ENCODE data around the gene RPS15. TPM values are rescaled to one million over a fixed set of nuclear protein-coding genes. Genes with fewer than 3 reads are reported as not detected.

The RPS15 gene
- total and polyA plus RNA-seq, 2 donors: 789 to 3,095 TPM

- Histone ChIP-seq H3K4me3 (ENCODE audit: low read length in 2 of 2) (peak within 1 kb of the TSS; percentile 72 to 84), H3K9me3 (ENCODE audit: control insufficient read depth in 2 of 2, insufficient read depth in 1 of 2, low read length in 1 of 2) (no peaks in the 10 kb centered on the region), H3K27me3 (ENCODE audit: control insufficient read depth in 2 of 2, insufficient read depth in 1 of 2, low read length in 1 of 2) (no peaks in the 10 kb centered on the region), H3K36me3 (ENCODE audit: control insufficient read depth in 2 of 2, insufficient read depth in 2 of 2, low read length in 1 of 2) (peaks cover 16 to 24% of the 10 kb centered on the region in 2 donors), H3K27ac (ENCODE audit: low read depth in 1 of 2, low read length in 1 of 2) (peak within 1 kb of the TSS; percentile 52 to 61), H3K4me1 (ENCODE audit: control insufficient read depth in 2 of 2, insufficient read depth in 2 of 2, low read length in 2 of 2) (peaks cover 8 to 16% of the 10 kb centered on the region in 2 donors)
- under 1% methylated on average over 71 of the region's 71 CpGs for WGBS
- DNase-seq (ENCODE audit: low read depth in 6 of 9, low spot score in 9 of 9): peak; percentile 78 to 95 (median 86)
Measured at GRCh38 chr19:1478934-1479707, 40.9 kb downstream of the RPS15 start, which contains the start of gene C19orf25. TSS of gene C19orf25 (minus strand) at chr19:1479215. CDS start at chr19:1478903, 312 bp downstream.

- no peak overlapping the region for H3K27ac ChIP-seq (ENCODE audit: low read depth in 1 of 2, low read length in 1 of 2)
- H3K4me1 ChIP-seq (ENCODE audit: control insufficient read depth in 2 of 2, insufficient read depth in 2 of 2, low read length in 2 of 2): peaks cover 8 to 16% of the 10 kb centered on the region in 2 donors
- no peak overlapping the region for H3K4me3 ChIP-seq (ENCODE audit: low read length in 2 of 2)
- WGBS: 88% methylated on average over 26 of the region's 26 CpGs
- H3K36me3 ChIP-seq (ENCODE audit: control insufficient read depth in 2 of 2, insufficient read depth in 2 of 2, low read length in 1 of 2): peaks cover 3 to 8% of the 10 kb centered on the region in 2 donors
- no peaks in the 10 kb centered on the region for H3K27me3 ChIP-seq (ENCODE audit: control insufficient read depth in 2 of 2, insufficient read depth in 1 of 2, low read length in 1 of 2)
- DNase-seq (ENCODE audit: low read depth in 6 of 9, low spot score in 9 of 9): no peak
- H3K9me3 ChIP-seq (ENCODE audit: control insufficient read depth in 2 of 2, insufficient read depth in 1 of 2, low read length in 1 of 2): no peaks in the 10 kb centered on the region
Measured at GRCh38 chr19:1481224-1481892, 43.2 kb downstream of the RPS15 start.

GRCh38 chr19:1481893-1482360 is 43.7 kb downstream of the RPS15 start:
- WGBS: 96% methylated on average over 36 of the region's 36 CpGs
- Histone ChIP-seq H3K4me3 (ENCODE audit: low read length in 2 of 2) (no peak overlapping the region), H3K4me1 (ENCODE audit: control insufficient read depth in 2 of 2, insufficient read depth in 2 of 2, low read length in 2 of 2) (peaks cover 8 to 16% of the 10 kb centered on the region in 2 donors), H3K27ac (ENCODE audit: low read depth in 1 of 2, low read length in 1 of 2) (no peak overlapping the region), H3K9me3 (ENCODE audit: control insufficient read depth in 2 of 2, insufficient read depth in 1 of 2, low read length in 1 of 2) (no peaks in the 10 kb centered on the region), H3K36me3 (ENCODE audit: control insufficient read depth in 2 of 2, insufficient read depth in 2 of 2, low read length in 1 of 2) (peaks cover 3 to 6% of the 10 kb centered on the region in 2 donors), H3K27me3 (ENCODE audit: control insufficient read depth in 2 of 2, insufficient read depth in 1 of 2, low read length in 1 of 2) (no peaks in the 10 kb centered on the region)
- DNase-seq (ENCODE audit: low read depth in 6 of 9, low spot score in 9 of 9): no peak

GRCh38 chr19:1482361-1483130 is 44.4 kb downstream of the RPS15 start:
- no peak overlapping the region for H3K27ac ChIP-seq (ENCODE audit: low read depth in 1 of 2, low read length in 1 of 2)
- H3K4me1 ChIP-seq (ENCODE audit: control insufficient read depth in 2 of 2, insufficient read depth in 2 of 2, low read length in 2 of 2): peaks cover 8 to 16% of the 10 kb centered on the region in 2 donors
- DNase-seq (ENCODE audit: low read depth in 6 of 9, low spot score in 9 of 9): no peak
- H3K9me3 ChIP-seq (ENCODE audit: control insufficient read depth in 2 of 2, insufficient read depth in 1 of 2, low read length in 1 of 2): no peaks in the 10 kb centered on the region
- peaks cover 0 to under 1% of the 10 kb centered on the region in 2 donors for H3K36me3 ChIP-seq (ENCODE audit: control insufficient read depth in 2 of 2, insufficient read depth in 2 of 2, low read length in 1 of 2)
- no peak overlapping the region for H3K4me3 ChIP-seq (ENCODE audit: low read length in 2 of 2)
- no peaks in the 10 kb centered on the region for H3K27me3 ChIP-seq (ENCODE audit: control insufficient read depth in 2 of 2, insufficient read depth in 1 of 2, low read length in 1 of 2)
- WGBS: 93% methylated on average over 37 of the region's 37 CpGs

DNA sequence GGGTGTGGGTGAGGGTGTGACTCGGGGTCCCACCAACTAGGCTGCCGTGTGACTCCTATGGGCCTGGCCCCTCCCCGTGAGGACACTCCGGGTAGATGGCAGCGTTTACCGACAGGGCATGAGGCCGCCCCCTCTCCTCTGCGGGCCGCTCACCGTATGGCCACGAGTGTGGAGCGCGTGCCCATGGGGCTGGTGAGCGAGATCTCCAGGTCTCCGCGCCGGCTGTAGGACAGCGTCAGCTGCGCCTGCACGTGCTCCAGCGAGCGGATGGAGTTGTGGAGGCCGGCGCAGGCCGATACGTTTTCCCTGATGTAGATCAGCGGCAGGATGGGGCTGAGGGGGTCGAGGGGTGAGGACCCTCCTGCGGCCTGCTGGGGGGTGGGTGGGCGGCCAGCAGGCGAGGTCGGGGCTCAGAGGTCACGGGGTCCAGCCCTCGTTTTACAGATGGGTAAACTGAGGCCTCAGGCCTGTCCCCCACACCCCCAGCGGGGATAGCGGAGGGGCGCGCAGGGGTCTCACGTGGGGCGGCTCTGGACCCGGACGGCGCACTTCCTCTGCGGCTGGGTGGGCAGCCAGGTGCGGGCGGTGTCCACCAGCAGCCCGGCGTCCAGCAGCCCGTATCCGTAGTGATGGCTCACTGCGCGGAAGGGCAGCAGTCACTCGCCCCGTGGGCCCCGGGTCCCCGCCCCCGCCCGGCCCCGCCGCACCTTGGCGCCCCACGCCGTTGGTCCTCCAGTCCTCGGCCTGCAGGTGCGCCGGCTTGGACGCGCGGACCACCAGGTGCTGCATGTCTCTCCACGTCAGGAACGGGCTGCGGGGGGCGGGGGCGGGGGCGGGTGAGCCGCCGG is 45.2 kb downstream of the RPS15 start:
- Histone ChIP-seq H3K36me3 (ENCODE audit: control insufficient read depth in 2 of 2, insufficient read depth in 2 of 2, low read length in 1 of 2) (no peaks in the 10 kb centered on the region), H3K27ac (ENCODE audit: low read depth in 1 of 2, low read length in 1 of 2) (no peak overlapping the region), H3K9me3 (ENCODE audit: control insufficient read depth in 2 of 2, insufficient read depth in 1 of 2, low read length in 1 of 2) (no peaks in the 10 kb centered on the region), H3K4me3 (ENCODE audit: low read length in 2 of 2) (no peak overlapping the region), H3K4me1 (ENCODE audit: control insufficient read depth in 2 of 2, insufficient read depth in 2 of 2, low read length in 2 of 2) (peaks cover 3 to 15% of the 10 kb centered on the region in 2 donors), H3K27me3 (ENCODE audit: control insufficient read depth in 2 of 2, insufficient read depth in 1 of 2, low read length in 1 of 2) (no peaks in the 10 kb centered on the region)
- no peak for DNase-seq (ENCODE audit: low read depth in 6 of 9, low spot score in 9 of 9)
- WGBS: 98% methylated on average over 77 of the region's 77 CpGs

DNA sequence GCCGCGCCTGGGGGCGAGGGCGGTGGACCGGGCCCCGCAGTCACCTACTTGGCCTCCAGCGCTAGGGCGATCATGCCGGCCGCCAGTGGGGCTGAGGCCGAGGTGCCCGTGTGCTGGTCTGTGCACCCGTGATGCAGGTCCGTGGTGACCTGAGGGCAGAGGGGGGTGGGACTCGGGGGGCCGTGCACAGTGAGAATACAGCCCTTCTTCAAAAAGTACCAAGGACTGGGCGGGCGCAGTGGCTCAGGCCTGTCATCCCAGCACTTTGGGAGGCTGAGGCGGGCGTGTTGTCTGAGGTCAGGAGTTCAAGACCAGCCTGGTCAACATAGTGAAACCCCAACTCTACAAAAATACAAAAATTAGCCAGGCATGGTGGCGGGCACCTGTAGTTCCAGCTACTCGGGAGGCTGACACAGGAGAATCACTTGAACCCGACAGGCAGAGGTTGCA is 45.8 kb downstream of the RPS15 start:
- H3K4me1 ChIP-seq (ENCODE audit: control insufficient read depth in 2 of 2, insufficient read depth in 2 of 2, low read length in 2 of 2): peaks cover 0 to 17% of the 10 kb centered on the region in 2 donors
- H3K9me3 ChIP-seq (ENCODE audit: control insufficient read depth in 2 of 2, insufficient read depth in 1 of 2, low read length in 1 of 2): no peaks in the 10 kb centered on the region
- 97% methylated on average over 23 of the region's 23 CpGs for WGBS
- no peaks in the 10 kb centered on the region for H3K27me3 ChIP-seq (ENCODE audit: control insufficient read depth in 2 of 2, insufficient read depth in 1 of 2, low read length in 1 of 2)
- no peak overlapping the region for H3K4me3 ChIP-seq (ENCODE audit: low read length in 2 of 2)
- DNase-seq (ENCODE audit: low read depth in 6 of 9, low spot score in 9 of 9): no peak
- H3K36me3 ChIP-seq (ENCODE audit: control insufficient read depth in 2 of 2, insufficient read depth in 2 of 2, low read length in 1 of 2): no peaks in the 10 kb centered on the region
- no peak overlapping the region for H3K27ac ChIP-seq (ENCODE audit: low read depth in 1 of 2, low read length in 1 of 2)

DNA sequence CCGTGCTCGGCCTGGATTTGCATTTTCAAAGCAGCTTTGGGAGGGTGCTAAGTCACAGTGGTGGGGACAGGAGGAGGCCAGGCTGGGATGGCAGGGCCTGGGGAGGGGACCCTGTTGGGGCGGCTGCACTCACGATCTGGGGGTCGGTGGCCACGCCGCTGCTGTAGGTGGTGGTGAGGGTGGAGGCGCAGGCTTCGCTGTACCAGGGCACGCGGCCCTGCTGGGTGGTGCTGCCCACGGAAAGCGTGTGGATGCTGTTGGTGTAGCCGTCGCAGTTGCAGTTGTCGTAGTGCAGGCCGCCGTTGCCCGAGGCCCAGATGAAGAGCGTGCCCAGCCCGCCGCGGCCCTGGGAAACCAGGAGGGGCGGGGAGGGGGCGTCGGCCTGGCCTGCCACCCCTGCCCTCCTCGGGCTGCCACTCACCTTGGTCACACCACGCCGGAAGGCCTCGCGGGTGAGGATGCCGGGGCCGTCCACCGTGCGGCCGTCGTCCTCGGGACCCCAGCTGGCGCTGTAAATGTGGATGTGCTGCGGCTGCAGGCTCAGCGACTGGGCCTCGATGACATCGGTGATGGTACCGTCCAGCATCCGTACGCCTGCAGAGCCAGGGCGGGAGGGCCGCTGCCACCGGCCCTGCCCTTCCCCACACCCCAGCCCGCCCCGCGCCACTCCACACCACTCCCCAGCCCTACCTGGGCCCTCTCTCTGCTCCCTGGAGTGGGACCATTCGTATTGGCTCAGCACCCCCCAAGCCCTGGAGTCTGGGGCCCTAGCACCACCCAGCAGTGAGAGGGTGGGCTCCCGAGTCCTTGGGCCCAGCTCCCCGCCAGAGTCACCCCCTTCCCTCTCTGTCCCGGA is 48.8 kb downstream of the RPS15 start:
- H3K9me3 ChIP-seq (ENCODE audit: control insufficient read depth in 2 of 2, insufficient read depth in 1 of 2, low read length in 1 of 2): no peaks in the 10 kb centered on the region
- H3K36me3 ChIP-seq (ENCODE audit: control insufficient read depth in 2 of 2, insufficient read depth in 2 of 2, low read length in 1 of 2): no peaks in the 10 kb centered on the region
- H3K4me3 ChIP-seq (ENCODE audit: low read length in 2 of 2): no peak overlapping the region
- 97% methylated on average over 56 of the region's 56 CpGs for WGBS
- no peak for DNase-seq (ENCODE audit: low read depth in 6 of 9, low spot score in 9 of 9)
- H3K27ac ChIP-seq (ENCODE audit: low read depth in 1 of 2, low read length in 1 of 2): no peak overlapping the region
- peaks cover 11 to 32% of the 10 kb centered on the region in 2 donors for H3K4me1 ChIP-seq (ENCODE audit: control insufficient read depth in 2 of 2, insufficient read depth in 2 of 2, low read length in 2 of 2)
- peaks cover 11 to 13% of the 10 kb centered on the region in 2 donors for H3K27me3 ChIP-seq (ENCODE audit: control insufficient read depth in 2 of 2, insufficient read depth in 1 of 2, low read length in 1 of 2)

Data from thymus (tissue), 11 donors.